ENCODE measurements around the gene TOR1AIP1.
"Not testable (repeated sequence)": the region's sequence is repeated elsewhere in the genome, so short reads cannot be mapped to it uniquely, and the experiment has no call there.

Gene TOR1AIP1

GRCh38 chr1:179938752-179939151 lies 56.7 kb downstream of the TOR1AIP1 start:
- no peak for DNase-seq (ENCODE audit: low read depth)

GRCh38 chr1:179939941-179940340 lies 57.9 kb downstream of the TOR1AIP1 start:
- DNase-seq (ENCODE audit: low read depth) = no peak

DNA sequence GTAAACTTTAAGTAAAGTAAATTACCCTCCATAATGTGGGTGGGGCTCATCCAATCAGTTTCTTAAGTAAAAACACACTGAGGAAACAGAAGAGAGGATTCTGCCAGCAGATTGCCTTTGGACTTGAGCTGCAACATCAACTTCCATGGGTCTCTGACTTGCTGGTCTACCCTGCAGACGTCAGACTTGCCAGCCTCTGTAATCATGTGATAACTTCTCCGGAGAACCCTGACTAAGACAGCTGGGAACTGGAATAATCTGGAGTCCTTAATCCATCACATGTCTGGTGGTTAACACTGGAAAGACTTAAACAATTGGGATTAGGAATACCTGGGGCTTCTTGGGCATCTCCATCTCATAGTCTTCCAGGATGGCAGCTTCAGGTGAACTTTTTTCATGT lies 59.4 kb downstream of the TOR1AIP1 start:
- DNase-seq (ENCODE audit: low read depth) = no peak

- DNase-seq (ENCODE audit: low read depth) = no peak
Observed at GRCh38 chr1:179950651-179951050, 68.6 kb downstream of the TOR1AIP1 start.

GRCh38 chr1:179951383-179952144 lies 69.5 kb downstream of the TOR1AIP1 start:
- no peak for DNase-seq (ENCODE audit: low read depth)

DNA sequence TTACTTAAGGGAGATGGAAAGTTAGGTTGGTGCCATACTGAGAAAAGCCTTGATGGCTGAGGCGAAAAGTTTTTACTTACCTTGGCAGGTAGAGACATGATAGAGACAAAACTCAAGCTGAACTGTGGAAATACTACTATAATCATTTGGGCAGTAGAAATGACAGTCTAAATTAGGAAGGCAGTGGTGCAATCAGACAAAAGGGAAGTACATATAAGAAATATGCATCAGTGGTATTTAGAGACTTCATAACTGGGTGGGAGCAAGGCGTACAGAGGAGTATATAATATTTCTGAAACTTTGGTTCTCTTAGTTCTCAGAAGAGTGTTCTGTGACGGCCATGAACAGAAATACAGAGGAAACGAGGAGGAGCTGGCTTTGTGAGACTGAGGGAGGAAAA lies 70.1 kb downstream of the TOR1AIP1 start:
- DNase-seq (ENCODE audit: low read depth) = no peak

DNA sequence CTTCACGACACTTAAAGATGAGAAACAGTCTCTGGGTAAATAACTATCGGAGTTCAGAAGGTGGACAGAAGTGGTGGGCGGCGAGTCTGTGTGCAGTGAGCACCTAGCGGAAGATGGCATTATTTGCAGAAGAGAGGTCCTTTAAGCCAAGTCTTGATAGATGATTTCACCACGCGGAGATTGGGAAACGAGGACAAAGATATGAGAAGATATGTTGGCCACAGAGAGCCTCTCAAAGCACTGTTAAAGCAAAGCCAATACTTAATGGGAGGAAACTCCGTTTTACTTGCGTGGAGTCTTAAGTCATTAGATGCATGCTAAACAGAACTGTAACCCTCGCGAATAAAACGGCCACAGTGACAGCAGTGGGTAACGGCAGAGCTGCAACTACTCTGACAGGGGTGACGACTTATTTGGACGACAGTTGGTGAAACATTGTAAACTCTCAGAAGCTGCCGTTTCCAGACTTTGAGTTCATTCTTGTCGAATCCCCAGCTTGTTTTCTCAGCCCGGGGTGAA lies 71.9 kb downstream of the TOR1AIP1 start:
- DNase-seq (ENCODE audit: low read depth) = peak; percentile 15

DNA sequence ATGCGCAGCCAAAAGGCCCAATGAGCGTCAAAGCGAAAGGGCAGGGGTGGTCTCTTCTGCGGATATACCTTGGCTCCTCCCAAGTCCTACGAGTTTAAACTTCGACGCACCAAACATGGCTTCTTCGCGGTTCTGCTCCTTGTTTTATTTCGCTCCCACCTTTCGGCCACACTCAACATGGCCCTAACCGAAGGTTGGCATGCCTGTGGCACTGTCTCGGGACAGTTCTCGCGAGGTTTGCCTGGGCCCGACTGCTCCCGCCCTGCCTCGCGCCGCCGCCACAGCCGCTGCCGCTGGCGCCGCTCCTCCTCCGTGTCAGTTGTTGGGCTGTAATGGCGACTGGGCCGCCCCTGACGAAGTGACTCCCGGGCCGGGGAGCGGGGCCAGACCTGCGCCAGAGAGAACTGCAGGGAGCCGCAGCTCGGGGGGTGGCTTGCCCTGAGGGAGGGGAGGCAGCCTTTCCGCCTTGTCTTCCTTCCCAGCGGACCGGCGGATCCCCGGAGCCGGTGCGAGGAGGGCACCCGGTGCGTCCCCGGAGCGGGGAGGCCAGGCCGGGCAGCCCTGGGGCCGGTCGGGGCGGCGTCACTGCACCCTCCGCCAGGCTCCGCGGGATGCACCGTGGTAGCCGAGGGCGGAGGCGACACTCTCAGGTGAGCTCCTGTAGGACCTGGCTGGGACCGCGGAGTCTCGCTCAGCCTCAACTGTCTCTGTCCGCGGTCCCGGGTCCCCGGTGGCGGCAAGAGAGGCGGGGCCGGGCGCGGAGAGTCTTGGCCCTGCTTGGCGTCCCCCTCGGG lies 72.6 kb downstream of the TOR1AIP1 start, which contains the start of gene CEP350:
Gene CEP350, plus strand, starts transcription at position 318 of the 794 bp plus-strand sequence. CDS start 31,372 bp downstream, outside the sequence.
- DNase-seq (ENCODE audit: low read depth) = peak; percentile 95

DNA sequence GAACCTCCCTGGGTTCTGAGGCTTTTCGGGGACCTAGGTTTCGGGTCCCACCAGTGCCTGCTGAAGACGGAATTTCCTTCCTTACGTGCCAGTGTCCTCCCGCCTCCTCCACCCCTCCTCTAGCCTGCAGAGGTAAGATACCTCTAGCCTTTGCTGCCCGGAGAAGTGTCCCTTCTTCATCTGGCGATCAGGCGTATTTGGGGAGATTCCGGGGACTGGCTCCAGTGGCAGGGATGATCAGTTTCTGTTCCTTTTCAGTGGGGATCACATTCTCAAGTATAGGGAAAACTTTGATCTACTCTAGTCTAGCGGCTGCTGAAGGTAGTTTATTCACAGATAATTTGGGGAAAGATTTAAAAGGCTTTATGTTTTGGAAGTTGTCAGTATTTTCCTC lies 73.2 kb downstream of the TOR1AIP1 start:
- no peak for DNase-seq (ENCODE audit: low read depth)

DNA sequence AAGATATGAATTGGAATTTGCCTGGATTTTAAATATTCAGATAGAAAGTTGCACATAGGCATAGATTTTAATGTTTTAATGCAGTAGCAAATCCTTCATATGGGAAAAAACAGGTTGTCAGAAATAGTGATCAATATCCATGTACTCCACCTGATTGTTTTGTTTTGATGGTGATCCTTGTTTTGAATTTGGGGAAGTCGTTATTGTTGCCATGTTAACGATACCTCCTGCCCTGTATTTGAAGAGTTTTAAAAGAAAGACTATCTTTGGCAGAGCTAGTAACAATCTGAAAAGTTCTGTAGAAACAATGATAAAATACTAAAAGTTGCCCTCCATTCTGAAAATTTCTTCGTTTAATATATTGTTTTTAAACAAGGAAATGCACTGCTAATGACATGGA lies 73.6 kb downstream of the TOR1AIP1 start:
- DNase-seq (ENCODE audit: low read depth) = no peak

DNA sequence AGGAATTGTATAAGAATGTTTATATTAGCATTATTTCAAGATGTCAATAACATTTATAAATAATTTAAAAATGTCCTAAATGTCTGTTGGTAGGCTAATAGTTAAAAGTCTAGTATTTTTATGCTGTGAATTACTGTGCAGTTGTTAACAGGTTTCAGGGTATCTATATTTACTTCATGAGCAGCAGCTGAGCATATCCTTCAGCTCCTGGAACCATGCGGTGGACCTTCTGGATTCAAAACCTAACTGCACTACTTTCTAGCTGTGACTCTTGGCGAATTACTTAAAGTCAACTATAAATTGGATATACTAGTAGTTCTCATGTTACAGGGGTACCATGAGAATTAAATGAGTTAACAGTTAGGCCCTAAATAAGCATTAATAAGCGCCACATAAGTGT lies 76.3 kb downstream of the TOR1AIP1 start:
- DNase-seq (ENCODE audit: low read depth) = no peak

GRCh38 chr1:179962168-179962567 lies 80.1 kb downstream of the TOR1AIP1 start:
- DNase-seq (ENCODE audit: low read depth) = not testable (repeated sequence)

- DNase-seq (ENCODE audit: low read depth) = no peak
Observed at GRCh38 chr1:179966551-179966950, 84.5 kb downstream of the TOR1AIP1 start.

GRCh38 chr1:179968284-179968993 lies 86.4 kb downstream of the TOR1AIP1 start:
- no peak for DNase-seq (ENCODE audit: low read depth)

- no peak for DNase-seq (ENCODE audit: low read depth)
Observed at GRCh38 chr1:179968994-179969919, 87.2 kb downstream of the TOR1AIP1 start.
